Heart right ventricle (tissue), 16 donors: ENCODE data around the gene FNDC7. TPM values are rescaled to one million over a fixed set of nuclear protein-coding genes. Genes with fewer than 3 reads are reported as not detected.
A peak's percentile ranks its signal among the peaks of the same experiment; 100 is the strongest.

Experiments
- ATAC-seq, 8 donors: fragments of 200-7000 bp; cut with Tn5 transposase; one replicate each; pipeline ENCODE4 v1.9.1; 2020; ENCODE audit warnings: mild to moderate bottlenecking in 8 of 8, moderate library complexity in 8 of 8, moderate number of reproducible peaks in 1 of 8
- DNase-seq, 2 donors: peaks; one replicate each; pipeline ENCODE4 v3.0.0-alpha.2; 2020
- H3K27ac ChIP-seq, 10 donors: fragments of 200-600 bp; sonication (generic) in 2 of 10; one replicate each; pipeline versions ENCODE4 v1.5.0 to v1.8.0; 2020 to 2022; ENCODE audit warnings: mild to moderate bottlenecking in 3 of 10
- H3K27me3 ChIP-seq, 7 donors: fragments of 200-600 bp; one replicate each; pipeline ENCODE4 v1.8.0; 2021 to 2022; ENCODE audit warnings: mild to moderate bottlenecking in 2 of 7
- H3K36me3 ChIP-seq, 9 donors: fragments of 200-600 bp; sonication (generic) in 1 of 9; one replicate each; pipeline versions ENCODE4 v1.5.0 to v1.8.0; 2020 to 2022; ENCODE audit warnings: mild to moderate bottlenecking in 2 of 9
- H3K4me1 ChIP-seq, 9 donors: fragments of 200-600 bp; sonication (generic) in 1 of 9; one replicate each; pipeline versions ENCODE4 v1.5.0 to v1.8.0; 2020 to 2022; ENCODE audit warnings: mild to moderate bottlenecking in 4 of 9
- H3K4me3 ChIP-seq, 10 donors: fragments of 200-600 bp; sonication (generic) in 2 of 10; one replicate each; pipeline versions ENCODE4 v1.5.0 to v1.8.0; 2020 to 2022; ENCODE audit warnings: mild to moderate bottlenecking in 7 of 10, moderate library complexity in 2 of 10
- H3K9me3 ChIP-seq, 11 donors: fragments of 200-600 bp in 10 of 11; sonication (generic) in 2 of 11; one replicate each; pipeline versions ENCODE4 v1.5.0 to v1.8.0; 2013 to 2022; ENCODE audit warnings: mild to moderate bottlenecking in 2 of 11, control low read depth in 1 of 11, moderate library complexity in 1 of 11
- WGBS, 2 donors: extraction: QIAGEN DNeasy Blood & Tissue Kit; methylation state at CpG; one replicate each; pipeline ENCODE4 v1.1.7; 2013; ENCODE audit warnings: inconsistent platforms in 1 of 2; 5-methylcytosine and 5-hydroxymethylcytosine counted together
- intact Hi-C, 10 donors: fragments of 100-400 bp; cut with DNase I; formaldehyde crosslinking; loops; one replicate each; pipeline versions ENCODE4 v1.11.1 to v1.14.2; 2022
- polyA plus RNA-seq, 2 donors: library from polyadenylated mRNA; stranded (reverse); fragments of 200-250 nt; gene quantifications; one replicate each; pipeline ENCODE4 v1.2.3, GENCODE V29; 2013
- total RNA-seq, 10 donors: library from RNA; stranded (reverse); fragmentation: NEBNext Ultra II Directional in 3 of 10; extraction: Animal tissue kit (Norgen Biotek cat#: 25700) in 3 of 10; gene quantifications; one replicate each; pipeline versions ENCODE4 v1.2.1 to v1.2.4, GENCODE V29; 2021 to 2023
- TF ChIP-seq, protein P1 (sequence below), 9 donors: fragments of 200-600 bp; sonication (generic) in 2 of 9; IDR thresholded peaks; one replicate each; pipeline versions ENCODE4 v1.5.0 to v1.8.0; 2021 to 2022; ENCODE audit warnings: antibody characterized with exemption in 9 of 9, mild to moderate bottlenecking in 5 of 9, moderate library complexity in 1 of 9
- donor health status: Arrhythmogenic right ventricular cardiomyopathy.
- donor health status: ischemic (EF 13 %, LVEDD 7.1; RV severe dilation, severe dysfunction).
- donor health status: healthy with polysubstance abuse.
- donor health status: DM: no; HTN: yes; CAD: no.
- donor health status: DM: no; HTN: no; CAD: no.
- donor health status: ischemic (EF 25% LVEDD 6.9; RV normal size, moderate dysfunction).
- donor health status: ischemic (EF 25% LVEDD 5.7; RV mildly dilated, moderate dysfunction).
- donor health status: healthy.
- donor health status: DM: yes; HTN: yes; CAD: no.
- donor health status: Ischemic cardiomyopathy.
- donor health status: ischemic (EF 35%, LVEDD 5.7; RV mildly dilated, moderate dysfunction).
- donor health status: nonischemic (EF 11% LVEDD 7.7; RV severe dilation, severe dysfunction).
- donor health status: DM: yes; HTN: yes; CAD: no.
- donor health status: PGD.
- donor health status: ischemic (EF 29% LVEDD 5.4; RV normal size, mild dysfunction).
- donor health status: nonischemic (EF 23%, LVEDD 6.1; RV moderate dilation, normal function).

FNDC7 gene
- total and polyA plus RNA-seq, 12 donors: 0.13 TPM; not detected in 11

- Histone ChIP-seq H3K9me3 (no peaks in the 10 kb centered on the region), H3K27ac (no peak overlapping the region), H3K27me3 (no peaks in the 10 kb centered on the region), H3K4me1 (no peaks in the 10 kb centered on the region), H3K36me3 (peaks cover 0 to 100% (median 51%) of the 10 kb centered on the region in 9 donors), H3K4me3 (no peak overlapping the region)
- DNase-seq (no peak), ATAC-seq (no peak)
- intact Hi-C loops: loop anchor here in 1 of 10 donors (5.0 kb wide), 1 partner anchor 144 kb away; no protein-coding TSS in a partner anchor
- TF ChIP-seq, protein P1, sequence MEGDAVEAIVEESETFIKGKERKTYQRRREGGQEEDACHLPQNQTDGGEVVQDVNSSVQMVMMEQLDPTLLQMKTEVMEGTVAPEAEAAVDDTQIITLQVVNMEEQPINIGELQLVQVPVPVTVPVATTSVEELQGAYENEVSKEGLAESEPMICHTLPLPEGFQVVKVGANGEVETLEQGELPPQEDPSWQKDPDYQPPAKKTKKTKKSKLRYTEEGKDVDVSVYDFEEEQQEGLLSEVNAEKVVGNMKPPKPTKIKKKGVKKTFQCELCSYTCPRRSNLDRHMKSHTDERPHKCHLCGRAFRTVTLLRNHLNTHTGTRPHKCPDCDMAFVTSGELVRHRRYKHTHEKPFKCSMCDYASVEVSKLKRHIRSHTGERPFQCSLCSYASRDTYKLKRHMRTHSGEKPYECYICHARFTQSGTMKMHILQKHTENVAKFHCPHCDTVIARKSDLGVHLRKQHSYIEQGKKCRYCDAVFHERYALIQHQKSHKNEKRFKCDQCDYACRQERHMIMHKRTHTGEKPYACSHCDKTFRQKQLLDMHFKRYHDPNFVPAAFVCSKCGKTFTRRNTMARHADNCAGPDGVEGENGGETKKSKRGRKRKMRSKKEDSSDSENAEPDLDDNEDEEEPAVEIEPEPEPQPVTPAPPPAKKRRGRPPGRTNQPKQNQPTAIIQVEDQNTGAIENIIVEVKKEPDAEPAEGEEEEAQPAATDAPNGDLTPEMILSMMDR (IDR thresholded peaks at IDR 0.05): no peak
Observed at GRCh38 chr1:108758796-108759195, 46.1 kb downstream of the FNDC7 start.

- WGBS, 2 donors: 50 to 62% methylated on average over 1 of the region's 1 CpG
Observed at GRCh38 chr1:108767115-108767514, 54.4 kb downstream of the FNDC7 start.

DNA sequence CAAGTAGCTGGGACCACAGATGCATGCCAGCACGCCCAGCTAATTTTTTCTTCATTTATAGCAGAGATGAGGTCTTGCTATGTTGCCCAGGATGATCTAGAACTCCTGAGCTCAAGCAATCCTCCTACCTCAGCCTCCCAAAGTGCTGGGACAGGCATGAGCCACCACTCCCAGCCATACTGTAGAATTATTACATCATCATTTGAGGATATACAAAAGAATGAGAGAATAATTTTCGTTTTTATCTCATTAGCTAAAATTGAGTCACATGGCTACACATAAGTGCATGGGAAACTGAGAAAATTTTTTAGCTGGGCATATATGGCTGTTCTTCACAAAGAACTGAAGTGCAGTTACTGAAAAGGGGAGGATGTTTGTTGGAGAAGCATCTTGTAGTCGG lies 55.0 kb downstream of the FNDC7 start:
- H3K27ac ChIP-seq: no peak overlapping the region
- ATAC-seq (no peak), DNase-seq (no peak)
- no peaks in the 10 kb centered on the region for H3K27me3 ChIP-seq
- peaks cover 0 to 15% (median 11%) of the 10 kb centered on the region in 9 donors for H3K4me1 ChIP-seq
- intact Hi-C loops: no loop called here
- WGBS, 2 donors: 91 to 95% methylated on average over 3 of the region's 3 CpGs
- TF ChIP-seq, protein P1 (IDR thresholded peaks at IDR 0.05): no peak
- no peak overlapping the region for H3K4me3 ChIP-seq
- peaks cover 0 to 87% (median 29%) of the 10 kb centered on the region in 9 donors for H3K36me3 ChIP-seq
- H3K9me3 ChIP-seq: no peaks in the 10 kb centered on the region

More at GRCh38 chr1:108767115-108767514, 54.4 kb downstream of the FNDC7 start:
- Histone ChIP-seq H3K4me1 (peaks cover 0 to 15% (median 11%) of the 10 kb centered on the region in 9 donors), H3K4me3 (no peak overlapping the region), H3K27me3 (no peaks in the 10 kb centered on the region), H3K27ac (peak overlapping the region in 1 of 10 donors; percentile 7), H3K9me3 (no peaks in the 10 kb centered on the region), H3K36me3 (peaks cover 0 to 89% (median 30%) of the 10 kb centered on the region in 9 donors)
- peak in 3 of 8 donors; percentile 59 to 75 (median 65) for ATAC-seq
- intact Hi-C loops: no loop called here
- TF ChIP-seq, protein P1 (IDR thresholded peaks at IDR 0.05): no peak
- no peak for DNase-seq

DNA sequence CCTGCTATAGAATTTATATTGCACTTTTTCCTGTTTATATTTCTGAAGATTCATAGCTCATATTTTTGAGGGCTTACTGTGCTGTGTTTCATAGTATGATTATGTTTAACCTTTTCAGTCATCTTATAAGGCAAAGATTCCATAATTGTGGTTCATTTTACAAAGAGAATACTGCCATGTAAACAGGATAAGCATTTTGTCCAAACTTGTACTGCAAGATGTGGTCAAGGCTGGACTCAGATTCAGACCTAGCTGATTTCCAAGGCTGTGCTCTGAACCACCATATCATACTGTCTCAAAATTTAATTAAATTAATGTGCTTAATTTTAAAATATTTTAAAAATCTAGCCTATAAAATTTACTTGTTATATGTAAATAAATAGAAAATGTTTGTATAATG lies 65.1 kb downstream of the FNDC7 start:
- no peak for ATAC-seq
- no peak overlapping the region for H3K4me3 ChIP-seq
- intact Hi-C loops: no loop called here
- no peak for DNase-seq
- no peaks in the 10 kb centered on the region for H3K9me3 ChIP-seq
- no peak overlapping the region for H3K27ac ChIP-seq
- TF ChIP-seq, protein P1 (IDR thresholded peaks at IDR 0.05): no peak
- H3K4me1 ChIP-seq: no peaks in the 10 kb centered on the region
- no peaks in the 10 kb centered on the region for H3K27me3 ChIP-seq
- peaks cover 0 to 100% (median 54%) of the 10 kb centered on the region in 9 donors for H3K36me3 ChIP-seq
